ENCODE results near the gene CCDC88C. TPM values are rescaled to one million over a fixed set of nuclear protein-coding genes. Genes with fewer than 3 reads are reported as not detected.
"Not testable (repeated sequence)": the region's sequence is repeated elsewhere in the genome, so short reads cannot be mapped to it uniquely, and the experiment has no call there.

Gene CCDC88C
- total RNA-seq, 1 experiment from 2014 or later, result 14.7 TPM

DNA sequence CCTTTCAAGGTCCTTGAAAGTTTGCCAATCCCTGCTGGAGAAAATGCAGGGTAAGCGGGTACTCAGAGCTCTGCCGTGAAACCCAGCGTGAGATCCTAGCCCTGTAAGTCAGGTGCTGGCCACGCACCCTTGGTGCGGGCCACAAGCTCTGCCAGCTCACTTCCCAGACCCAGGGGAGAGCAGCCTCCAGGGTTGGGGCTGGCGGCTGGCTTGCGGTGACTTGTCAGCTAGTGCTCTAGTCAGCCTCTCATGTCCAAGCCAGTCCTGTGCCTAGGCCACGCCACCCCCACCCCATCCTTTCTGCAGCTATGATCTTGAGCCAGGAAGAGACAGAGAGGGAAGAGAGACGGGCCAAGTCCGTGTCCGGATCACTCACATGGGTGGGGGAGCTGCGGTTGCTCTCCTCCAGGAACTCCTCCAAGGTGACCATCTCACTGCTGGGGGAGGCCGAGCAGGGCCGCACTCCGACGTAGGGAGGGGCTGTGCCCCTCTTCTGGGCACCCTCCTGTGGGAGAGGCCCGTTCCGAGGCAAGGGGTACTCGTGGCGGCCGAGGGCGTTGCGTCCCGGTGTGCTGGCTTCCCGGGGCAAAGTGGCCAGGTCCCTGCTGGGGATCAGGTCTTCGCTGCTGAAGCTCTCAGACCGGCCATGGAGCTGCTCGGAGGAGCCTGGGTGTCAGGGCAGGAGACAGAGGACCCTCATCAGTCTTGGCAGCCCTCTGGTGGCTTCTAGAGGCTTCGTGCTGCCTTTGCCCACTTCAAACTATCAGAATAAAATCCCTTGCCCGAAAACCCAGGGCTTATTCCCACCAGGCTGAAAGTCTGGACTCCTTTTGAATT is 139.9 kb downstream of the CCDC88C start:
- no peak for DNase-seq (ENCODE audit: extremely low read depth, low read depth)

DNA sequence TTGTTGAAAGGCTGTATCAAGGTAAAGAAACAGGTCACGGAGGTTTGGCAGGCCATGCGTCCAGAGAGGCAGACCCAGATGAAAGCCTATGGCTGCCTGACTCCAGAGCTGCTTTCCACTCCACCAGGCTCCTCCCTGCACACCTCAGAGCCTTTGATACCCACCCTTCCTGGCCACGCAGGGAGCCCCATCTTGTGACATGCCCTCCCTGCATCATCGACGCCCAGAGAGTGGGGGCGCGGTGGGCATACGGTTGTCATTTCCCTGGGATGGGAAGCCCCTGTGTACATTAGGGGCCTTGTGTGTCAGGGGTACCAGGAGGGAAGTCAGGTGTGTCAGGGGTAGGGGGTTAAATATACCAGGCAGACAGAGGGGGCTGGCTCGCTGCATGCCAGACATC is 142.8 kb downstream of the CCDC88C start:
- DNase-seq (ENCODE audit: extremely low read depth, low read depth), result no peak

DNA sequence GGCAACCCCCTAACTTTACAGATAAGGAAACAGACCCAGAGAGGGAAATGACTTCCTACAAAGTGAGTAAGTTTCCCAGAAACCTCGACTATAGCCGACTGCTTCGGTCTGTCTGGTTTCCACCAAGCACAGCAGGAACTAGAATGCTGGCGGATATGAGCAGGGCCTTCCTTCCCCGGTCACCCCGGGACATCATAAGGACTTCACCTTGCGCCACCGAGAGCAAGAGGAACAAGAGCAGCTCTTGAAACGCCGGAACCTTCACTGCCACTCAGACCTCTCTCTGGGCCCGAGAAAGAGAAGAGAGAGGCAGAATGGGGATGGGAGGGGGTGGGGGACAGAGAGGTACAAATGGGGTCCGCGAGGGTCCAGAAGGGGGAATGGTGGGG is 143.7 kb downstream of the CCDC88C start:
- no peak for DNase-seq (ENCODE audit: extremely low read depth, low read depth)

DNA sequence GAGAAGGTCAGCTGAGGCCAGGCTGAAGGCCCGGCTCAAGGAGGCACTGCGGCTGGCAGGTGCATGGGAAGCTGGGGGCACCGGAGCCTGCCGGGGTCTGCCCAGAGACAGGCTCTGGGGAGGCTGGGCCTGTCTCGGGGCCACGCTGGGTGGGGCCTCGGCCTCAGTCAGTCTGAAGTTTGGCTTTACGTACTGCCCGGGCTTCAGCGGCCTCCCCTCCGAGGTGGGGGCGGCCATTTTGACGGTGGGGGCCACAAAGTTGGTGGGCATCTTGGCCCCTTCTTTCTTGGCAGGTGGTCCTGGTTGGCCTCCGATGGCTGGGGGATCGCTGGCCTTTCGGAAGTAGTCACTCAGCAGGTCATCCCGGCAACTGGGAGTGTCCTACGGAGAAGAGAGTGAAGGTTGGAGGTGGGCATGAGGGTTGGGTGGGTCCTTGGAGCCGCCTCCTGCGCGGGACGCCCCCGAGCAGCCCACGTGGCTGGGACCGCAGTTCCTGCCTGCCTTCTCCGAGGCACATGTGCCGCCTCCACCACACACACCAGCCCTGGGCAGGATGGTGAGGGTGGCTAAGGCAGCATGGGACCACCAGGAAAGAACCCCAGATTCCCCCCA is 144.2 kb downstream of the CCDC88C start:
- no peak for DNase-seq (ENCODE audit: extremely low read depth, low read depth)

- DNase-seq (ENCODE audit: extremely low read depth, low read depth), result no peak
Observed at GRCh38 chr14:91272341-91273272, 145.0 kb downstream of the CCDC88C start.

- no peak for DNase-seq (ENCODE audit: extremely low read depth, low read depth)
Observed at GRCh38 chr14:91271639-91272038, 146.0 kb downstream of the CCDC88C start.

DNA sequence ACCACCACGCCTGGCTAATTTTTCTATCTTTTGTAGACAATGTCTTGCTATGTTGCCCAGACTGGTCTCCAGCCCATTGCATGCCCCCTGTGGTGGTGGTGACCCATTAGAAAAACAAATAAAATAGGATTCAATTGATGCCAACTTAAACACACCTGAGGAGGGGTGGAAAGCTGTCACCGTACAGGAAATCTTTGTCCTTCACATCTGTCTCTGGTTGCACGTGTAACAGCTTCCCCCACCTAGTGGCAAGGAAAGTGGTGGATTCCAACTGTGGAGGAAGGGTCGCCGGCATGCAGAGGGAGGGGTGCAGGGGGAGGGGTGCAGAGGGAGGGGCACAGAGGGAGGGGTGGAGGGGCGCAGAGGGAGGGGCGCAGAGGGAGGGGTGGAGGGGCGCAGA is 147.0 kb downstream of the CCDC88C start:
- no peak for DNase-seq (ENCODE audit: extremely low read depth, low read depth)

- DNase-seq (ENCODE audit: extremely low read depth, low read depth), result no peak
Observed at GRCh38 chr14:91270188-91270587, 147.4 kb downstream of the CCDC88C start.

DNA sequence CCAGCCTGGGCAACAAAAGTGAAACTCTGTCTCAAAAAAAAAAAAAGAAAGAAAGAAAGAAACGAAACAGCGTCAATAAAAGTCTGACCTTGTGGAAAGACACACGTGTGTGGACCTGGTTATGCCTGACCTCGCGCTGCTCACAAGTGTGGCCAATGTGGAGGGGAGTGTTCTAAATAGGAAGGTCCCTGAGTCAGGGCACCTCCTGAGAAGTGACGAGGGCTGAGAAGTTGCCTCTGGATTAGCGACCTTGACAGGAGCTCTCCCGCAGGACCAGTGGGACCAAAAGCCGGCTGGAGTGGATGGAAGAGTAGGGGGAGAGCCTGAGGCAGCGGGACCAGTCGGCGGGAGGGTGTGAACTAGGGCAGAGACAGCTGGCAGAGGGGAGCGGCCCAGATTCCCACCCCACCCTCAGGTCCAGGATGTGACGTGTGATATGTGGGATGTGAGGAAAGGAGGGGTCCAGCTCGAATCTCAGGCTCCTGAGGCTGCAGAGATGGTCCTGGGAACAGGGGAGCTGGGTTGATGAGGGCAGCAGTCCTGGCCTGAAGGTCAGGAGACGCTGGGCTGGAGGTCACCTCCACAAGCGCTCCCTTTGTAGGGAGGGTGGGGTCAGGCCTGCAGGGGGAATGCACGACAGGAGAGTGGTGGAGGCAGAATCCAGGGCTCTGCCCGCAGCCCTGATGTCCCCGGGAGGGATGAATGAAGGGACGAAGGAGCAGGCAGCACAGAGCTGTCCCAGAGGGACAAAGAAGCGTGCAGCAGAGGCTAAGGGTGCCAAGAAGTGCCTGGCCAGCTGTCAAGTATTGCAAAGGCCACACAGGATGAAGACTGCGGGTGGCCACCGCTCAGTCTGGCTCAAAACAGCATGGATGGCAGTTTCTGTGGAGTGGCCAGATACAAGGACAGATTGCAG is 148.3 kb downstream of the CCDC88C start:
- DNase-seq (ENCODE audit: extremely low read depth, low read depth), result no peak

DNA sequence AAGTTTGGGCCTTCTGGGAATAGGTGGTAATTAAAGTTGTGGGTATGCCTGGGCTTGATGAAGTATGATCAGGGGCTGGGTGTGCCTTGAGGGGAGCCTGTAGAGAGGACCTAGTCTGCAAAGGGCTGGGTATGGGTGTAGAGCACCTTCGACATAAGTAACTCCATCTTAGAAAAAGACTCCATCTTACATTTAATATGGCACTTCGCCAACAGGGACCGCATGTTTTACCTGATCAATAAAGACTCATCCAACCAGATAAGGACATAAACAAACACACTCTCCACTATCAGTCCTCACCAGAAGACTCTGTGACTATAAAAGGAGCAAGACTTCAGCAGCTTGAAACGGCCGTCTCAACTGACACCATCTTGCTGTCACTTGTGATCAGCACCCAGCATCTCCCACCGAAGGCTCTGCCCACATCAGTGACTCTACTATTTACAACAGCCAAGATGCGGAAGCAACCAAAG is 149.6 kb downstream of the CCDC88C start:
- DNase-seq (ENCODE audit: extremely low read depth, low read depth), result no peak

DNA sequence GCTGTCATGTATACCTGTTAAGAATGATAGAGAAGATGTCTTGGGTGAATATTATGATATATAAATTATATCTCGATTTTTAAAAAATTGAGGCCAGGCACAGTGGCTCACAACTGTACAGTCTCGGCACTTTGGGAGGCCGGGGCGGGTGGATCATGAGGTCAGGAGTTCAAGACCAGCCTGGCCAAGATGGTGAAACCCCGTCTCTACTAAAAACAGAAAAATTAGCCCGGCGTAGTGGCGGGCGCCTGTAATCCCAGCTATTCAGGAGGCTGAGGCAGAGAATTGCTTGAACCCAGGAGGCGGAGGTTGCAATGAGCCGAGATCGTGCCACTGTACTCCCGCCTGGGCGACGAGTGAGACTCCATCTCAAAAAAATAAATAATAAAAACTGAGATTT is 151.3 kb downstream of the CCDC88C start:
- not testable (repeated sequence) for DNase-seq (ENCODE audit: extremely low read depth, low read depth)

DNA sequence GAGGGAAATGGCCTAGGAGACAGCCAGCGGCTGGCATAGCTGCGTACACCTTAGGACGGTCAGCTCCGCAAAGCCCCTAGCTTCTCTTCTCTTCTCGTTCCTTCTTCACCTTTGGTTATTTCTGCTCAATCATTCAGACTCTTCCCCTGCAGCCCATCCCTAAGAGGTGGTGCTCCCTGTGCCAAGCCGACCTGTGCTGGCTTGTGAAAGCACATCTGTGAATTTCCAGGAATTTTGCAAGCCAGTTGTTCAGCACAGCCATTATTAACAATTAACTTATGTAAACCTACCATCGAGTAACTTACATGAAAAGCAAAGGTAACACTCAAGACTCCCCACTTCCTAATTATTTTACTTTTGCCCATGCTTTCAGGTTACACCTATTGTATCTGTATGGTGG is 152.2 kb downstream of the CCDC88C start:
- DNase-seq (ENCODE audit: extremely low read depth, low read depth), result no peak

- DNase-seq (ENCODE audit: extremely low read depth, low read depth), result no peak
Observed at GRCh38 chr14:91264151-91265150, 153.2 kb downstream of the CCDC88C start.

- no peak for DNase-seq (ENCODE audit: extremely low read depth, low read depth)
Observed at GRCh38 chr14:91263329-91263728, 154.3 kb downstream of the CCDC88C start.

- no peak for DNase-seq (ENCODE audit: extremely low read depth, low read depth)
Observed at GRCh38 chr14:91261986-91262549, 155.6 kb downstream of the CCDC88C start.

GRCh38 chr14:91261115-91261514 is 156.5 kb downstream of the CCDC88C start:
- DNase-seq (ENCODE audit: extremely low read depth, low read depth), result no peak

DNA sequence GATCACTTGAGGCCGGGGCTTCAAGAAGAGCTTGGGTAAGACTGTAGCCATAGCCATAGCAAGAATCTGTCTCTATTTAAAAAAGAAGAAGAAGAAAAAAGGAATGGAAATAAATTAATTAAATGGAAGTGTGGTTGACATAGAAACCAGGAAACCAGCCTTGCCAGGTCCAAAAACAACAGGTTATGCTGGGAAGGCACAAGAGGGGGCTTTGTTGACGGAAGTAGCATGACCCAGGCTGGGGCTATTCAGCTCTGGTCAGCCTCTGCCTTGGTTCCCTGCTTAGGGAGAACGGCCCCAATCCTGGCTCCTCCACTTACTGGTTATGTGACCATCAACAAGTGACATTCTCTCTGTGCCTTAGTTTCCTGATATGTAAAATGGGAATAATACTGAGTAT is 158.7 kb downstream of the CCDC88C start:
- DNase-seq (ENCODE audit: extremely low read depth, low read depth), result no peak

DNA sequence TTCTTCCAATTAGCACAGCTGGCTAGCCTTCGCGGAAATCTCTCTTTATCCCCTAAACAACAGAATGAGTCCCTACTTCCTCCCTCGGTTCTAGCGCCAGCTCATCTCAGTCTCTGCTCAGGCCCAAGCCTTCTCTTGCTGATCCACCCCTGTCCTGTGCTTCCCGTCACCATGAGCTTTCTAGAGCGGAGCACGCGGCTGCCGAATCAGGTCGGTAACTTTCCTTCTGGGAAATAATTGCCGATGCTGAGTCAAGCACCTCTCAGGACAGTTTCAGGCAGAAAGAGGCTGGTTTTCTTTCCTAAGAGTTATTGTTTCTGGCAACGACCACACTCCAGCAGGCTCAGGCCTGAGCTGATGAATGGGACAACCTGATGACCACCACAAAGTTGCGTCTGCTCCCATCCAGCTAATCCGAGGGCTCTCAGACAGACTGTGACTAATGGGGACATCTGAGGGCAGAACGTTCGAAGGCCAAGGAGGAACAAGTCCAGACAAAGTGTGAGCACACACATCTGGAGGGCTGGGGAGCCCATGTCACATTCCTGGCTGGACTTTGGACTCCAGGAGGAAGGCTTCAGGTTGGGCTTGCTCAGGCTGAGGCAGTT is 159.5 kb downstream of the CCDC88C start:
- no peak for DNase-seq (ENCODE audit: extremely low read depth, low read depth)

Measured in NCI-H460 (cell line).